Body of pancreas (tissue), 4 donors: ENCODE measurements around the gene EFCAB11. TPM values are rescaled to one million over a fixed set of nuclear protein-coding genes. Genes with fewer than 3 reads are reported as not detected.

Experiments
- ATAC-seq: fragments of 150-250 bp; one replicate; pipeline ENCODE4 v1.9.1; 2016
- DNase-seq, 4 donors: peaks; one replicate each; pipeline ENCODE4 v3.0.0-alpha.2; 2019
- H3K27ac ChIP-seq, 4 donors: fragments of 200-600 bp; sonication (generic); 1 replicate in 3 of 4; 2 replicates in 1 of 4; pipeline versions ENCODE4 v1.5.1 to v1.6.1; 2016 to 2019; ENCODE audit warnings: mild to moderate bottlenecking in 1 of 4, mixed read lengths in 1 of 4, moderate library complexity in 1 of 4
- H3K27me3 ChIP-seq, 2 donors: fragments of 200-600 bp; sonication (generic); one replicate each; pipeline ENCODE4 v1.6.0; 2016; ENCODE audit warnings: mild to moderate bottlenecking in 1 of 2
- H3K36me3 ChIP-seq, 2 donors: fragments of 200-600 bp; sonication (generic); replicated peaks in 1 of 2; 2 replicates each; pipeline ENCODE4 v1.5.1; 2016; ENCODE audit warnings: low read depth in 2 of 2; ENCODE audit not compliant: insufficient read depth in 1 of 2
- H3K4me1 ChIP-seq: fragments of 200-600 bp; sonication (generic); one replicate; pipeline ENCODE4 v1.6.0; 2016
- H3K4me3 ChIP-seq, 2 donors: fragments of 200-600 bp; sonication (generic); 1 replicate in 1 of 2; 2 replicates in 1 of 2; pipeline ENCODE4 v1.5.1; 2016 to 2019
- H3K9me3 ChIP-seq, 3 donors: fragments of 200-600 bp; sonication (generic); 1 replicate in 2 of 3; 2 replicates in 1 of 3; pipeline ENCODE4 v1.5.1; 2016
- CTCF ChIP-seq, 7 experiments: fragments of 450-650 bp in 4 of 7; fragments of 200-600 bp in 3 of 7; sonication (generic) in 3 of 7; IDR thresholded peaks; one replicate each; pipeline ENCODE4 v1.5.1; 2016 to 2019; ENCODE audit warnings: antibody characterized with exemption in 7 of 7
- POLR2A ChIP-seq, 3 donors: fragments of 450-650 bp; IDR thresholded peaks; one replicate each; pipeline ENCODE4 v1.6.1; 2016; ENCODE audit warnings: antibody characterized with exemption in 3 of 3, mild to moderate bottlenecking in 2 of 3
- WGBS, 2 donors: methylation state at CpG; one replicate each; pipeline ENCODE4 v1.1.5; 2017; 5-methylcytosine and 5-hydroxymethylcytosine counted together
- intact Hi-C: fragments of 100-400 bp; cut with DNase I; formaldehyde crosslinking; loops from one replicate; pipeline ENCODE4 v1.15.1; 2023
- total RNA-seq, 2 donors: library from RNA; depleted of rRNA; stranded (reverse); fragments of >200 nt; gene quantifications; one replicate each; pipeline ENCODE4 v1.1.0, GENCODE V29; 2016

The EFCAB11 gene
- total RNA-seq, 2 donors from 2014 or later: 1.6 to 2.9 TPM

GRCh38 chr14:89947344-89947743, 7.2 kb downstream of the EFCAB11 start:
- Histone ChIP-seq H3K27ac (no peak overlapping the region), H3K36me3 (no peaks in the 10 kb centered on the region), H3K9me3 (no peaks in the 10 kb centered on the region), H3K4me3 (no peak overlapping the region), H3K4me1 (no peaks in the 10 kb centered on the region), H3K27me3 (no peaks in the 10 kb centered on the region)
- ATAC-seq (no peak), DNase-seq (no peak)
- intact Hi-C loops: no loop called here
- TF ChIP-seq CTCF (IDR thresholded peaks at IDR 0.05) (no peak), POLR2A (IDR thresholded peaks at IDR 0.05) (no peak)

GRCh38 chr14:89941830-89942377, 12.6 kb downstream of the EFCAB11 start:
- H3K27ac ChIP-seq: no peak overlapping the region
- intact Hi-C loops: no loop called here
- WGBS, 2 donors: 71 to 75% methylated on average over 2 of the region's 2 CpGs

DNA sequence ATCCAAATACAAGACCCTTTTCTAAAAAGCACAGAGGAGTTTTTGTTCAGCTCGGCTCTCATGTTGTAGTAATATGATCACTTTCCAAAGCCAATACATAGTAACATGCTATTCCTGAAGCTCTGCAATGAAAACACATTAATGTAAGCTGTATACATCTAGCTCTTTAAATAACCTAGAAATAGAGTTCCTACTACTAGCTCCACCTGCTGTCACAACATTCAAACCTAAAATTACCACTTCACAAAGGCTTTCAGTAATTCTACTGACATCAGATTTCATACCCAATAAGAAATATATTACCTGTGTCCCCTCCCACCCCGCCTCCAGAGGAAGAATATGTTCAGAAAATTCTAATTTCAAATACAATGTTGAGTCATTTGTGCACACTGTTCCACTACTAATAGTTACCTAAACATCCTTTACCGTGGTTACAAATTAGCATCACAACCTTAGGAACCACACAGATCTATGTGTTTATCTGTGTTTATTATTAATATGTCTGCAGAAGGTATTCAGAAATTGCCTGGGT, 17.8 kb downstream of the EFCAB11 start:
- no peaks in the 10 kb centered on the region for H3K27me3 ChIP-seq
- no peak overlapping the region for H3K4me3 ChIP-seq
- no peaks in the 10 kb centered on the region for H3K36me3 ChIP-seq
- TF ChIP-seq CTCF (IDR thresholded peaks at IDR 0.05) (no peak), POLR2A (IDR thresholded peaks at IDR 0.05) (no peak)
- intact Hi-C loops: no loop called here
- DNase-seq (no peak), ATAC-seq (no peak)
- no peaks in the 10 kb centered on the region for H3K9me3 ChIP-seq
- H3K4me1 ChIP-seq: no peaks in the 10 kb centered on the region
- no peak overlapping the region for H3K27ac ChIP-seq
- WGBS, 2 donors: 52 to 58% methylated on average over 3 of the region's 3 CpGs

More at GRCh38 chr14:89941830-89942377, 12.6 kb downstream of the EFCAB11 start:
- no peaks in the 10 kb centered on the region for H3K9me3 ChIP-seq
- no peak overlapping the region for H3K4me3 ChIP-seq
- DNase-seq (no peak), ATAC-seq (no peak)
- no peaks in the 10 kb centered on the region for H3K4me1 ChIP-seq
- H3K27me3 ChIP-seq: no peaks in the 10 kb centered on the region
- TF ChIP-seq CTCF (IDR thresholded peaks at IDR 0.05): no peak
- no peak for TF ChIP-seq POLR2A (IDR thresholded peaks at IDR 0.05)
- H3K36me3 ChIP-seq: no peaks in the 10 kb centered on the region

DNA sequence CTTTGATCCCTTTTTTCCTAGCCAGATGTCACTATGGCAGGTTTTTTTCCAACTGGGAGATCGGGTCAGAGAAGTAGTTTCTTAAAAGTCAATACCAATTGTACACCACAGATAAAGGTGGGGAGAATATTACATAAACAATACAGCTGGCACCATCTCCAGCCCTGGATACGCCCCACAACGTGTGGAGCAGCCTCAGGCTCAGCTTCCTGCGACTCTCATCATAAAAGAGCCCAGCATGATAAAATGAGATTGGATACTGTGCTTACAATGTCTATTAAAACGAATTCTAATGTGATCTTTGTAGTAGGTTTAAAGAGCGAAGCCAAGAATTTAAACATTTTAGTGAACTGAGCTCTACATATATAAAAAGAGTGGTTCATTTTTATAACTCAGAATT, 21.5 kb downstream of the EFCAB11 start:
- 37 to 41% methylated on average over 6 of the region's 6 CpGs for WGBS, 2 donors
- Histone ChIP-seq H3K27ac (no peak overlapping the region), H3K27me3 (no peaks in the 10 kb centered on the region), H3K4me3 (no peak overlapping the region), H3K36me3 (no peaks in the 10 kb centered on the region), H3K9me3 (no peaks in the 10 kb centered on the region), H3K4me1 (no peaks in the 10 kb centered on the region)
- intact Hi-C loops: no loop called here
- TF ChIP-seq CTCF (IDR thresholded peaks at IDR 0.05): no peak
- no peak for TF ChIP-seq POLR2A (IDR thresholded peaks at IDR 0.05)
- DNase-seq (no peak), ATAC-seq (no peak)

DNA sequence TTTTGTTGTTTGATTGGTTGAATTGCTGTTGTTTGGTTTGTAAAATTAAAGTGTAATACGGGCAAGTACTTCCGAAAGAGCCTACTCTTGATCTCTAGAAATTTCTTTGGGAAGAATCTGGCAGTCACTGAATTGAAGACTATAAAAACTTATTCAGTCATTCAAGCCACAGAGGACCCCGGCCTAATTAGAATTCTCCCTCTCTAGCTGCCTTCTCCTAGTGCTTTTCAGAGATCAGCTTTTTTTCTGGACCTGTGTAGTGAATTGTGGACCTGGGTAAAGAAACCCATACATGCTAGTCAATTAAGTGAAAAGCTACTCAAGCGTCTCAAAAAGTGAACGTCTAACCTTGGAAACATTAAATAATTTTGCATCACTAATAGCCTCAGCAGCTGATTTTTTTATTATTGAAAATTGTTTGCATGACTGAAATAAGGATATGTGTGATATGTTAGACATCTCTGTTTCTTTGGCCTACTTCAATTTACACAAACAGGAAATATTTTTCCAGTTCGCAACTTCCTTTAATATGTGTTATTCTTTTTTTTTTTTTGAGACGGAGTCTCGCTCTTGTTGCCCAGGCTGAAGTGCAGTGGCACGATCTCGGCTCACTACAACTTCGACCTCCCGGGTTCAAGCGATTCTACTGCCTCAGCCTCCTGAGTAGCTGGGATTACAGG, 27.2 kb downstream of the EFCAB11 start:
- TF ChIP-seq POLR2A (IDR thresholded peaks at IDR 0.05) (no peak), CTCF (IDR thresholded peaks at IDR 0.05) (no peak)
- H3K4me3 ChIP-seq: no peak overlapping the region
- H3K9me3 ChIP-seq: no peaks in the 10 kb centered on the region
- no peaks in the 10 kb centered on the region for H3K4me1 ChIP-seq
- WGBS, 2 donors: 88 to 97% methylated on average over 13 of the region's 13 CpGs
- no peak for ATAC-seq
- DNase-seq: no peak
- no peaks in the 10 kb centered on the region for H3K27me3 ChIP-seq
- H3K36me3 ChIP-seq: no peaks in the 10 kb centered on the region
- intact Hi-C loops: no loop called here
- H3K27ac ChIP-seq: no peak overlapping the region
